Measurements from ENCODE around the gene SGK1. TPM values are rescaled to one million over a fixed set of nuclear protein-coding genes. Genes with fewer than 3 reads are reported as not detected.

The SGK1 gene
- total RNA-seq, 1 experiment from 2014 or later: 7.8 TPM

DNA sequence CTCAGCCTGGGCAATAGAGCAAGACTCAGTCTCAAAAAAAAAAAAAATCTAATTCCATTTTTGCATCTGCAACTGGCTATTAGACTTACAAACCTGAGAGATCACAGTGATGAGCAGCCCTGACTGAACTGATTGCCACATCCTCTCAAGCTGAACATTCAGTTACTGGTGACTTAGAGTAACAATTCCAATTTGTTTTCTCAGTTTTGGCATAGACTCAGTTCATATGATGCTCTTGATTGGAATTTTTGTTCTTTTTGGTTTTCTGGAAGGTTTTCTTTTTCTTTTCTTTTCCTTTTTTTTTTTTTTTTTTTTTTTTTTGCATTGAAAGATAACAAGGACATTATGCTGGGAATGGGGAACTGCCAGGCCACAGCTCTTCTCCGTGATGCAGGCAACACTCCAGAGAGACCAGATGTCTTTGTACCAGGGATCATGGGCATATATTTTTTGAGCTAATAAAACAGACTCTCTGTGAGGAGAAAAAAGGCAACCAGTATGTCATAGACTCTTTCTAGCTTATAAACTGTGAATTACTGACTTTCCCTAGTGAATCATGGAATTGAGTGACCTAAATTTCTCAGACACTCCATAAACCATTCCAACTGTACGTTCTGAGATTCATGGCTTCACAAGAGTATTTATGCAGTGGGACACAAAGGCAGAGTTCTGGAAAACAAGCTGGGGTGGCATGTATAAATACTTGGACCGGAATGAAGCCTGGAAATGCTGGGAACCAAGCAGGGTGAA lies 179.5 kb downstream of the SGK1 start:
- no peak overlapping the region for H3K27ac Mint-ChIP-seq
- Histone ChIP-seq H4K8ac (replicated peaks; ENCODE audit: insufficient read length, low read depth, low read length) (no peak overlapping the region), H3K79me2 (ENCODE audit: insufficient read depth, low read length) (no peaks in the 10 kb centered on the region), H3K18ac (ENCODE audit: insufficient read length, low read depth, low read length) (no peak overlapping the region), H4K91ac (ENCODE audit: insufficient read length, low read depth, low read length) (no peak overlapping the region), H3K4me2 (ENCODE audit: insufficient read depth, insufficient read length, low read length) (no peak overlapping the region), H4K20me1 (ENCODE audit: control insufficient read depth, insufficient read depth, insufficient read length) (no peaks in the 10 kb centered on the region), H3K14ac (ENCODE audit: insufficient read depth, low read length) (no peak overlapping the region), H3K23me2 (ENCODE audit: insufficient read length, low read depth, low read length, poor library complexity, severe bottlenecking) (no peaks in the 10 kb centered on the region), H3K27me3 (ENCODE audit: insufficient read depth, low read length) (no peaks in the 10 kb centered on the region), H2BK120ac (ENCODE audit: low read depth, low read length, poor library complexity, severe bottlenecking) (no peak overlapping the region), H4K5ac (ENCODE audit: insufficient read length, low read depth, low read length) (no peak overlapping the region), H2BK15ac (ENCODE audit: low read depth, low read length) (no peak overlapping the region), H3K9ac (ENCODE audit: extremely low read depth, insufficient read length, low read length) (no peak overlapping the region), H3K9me3 (ENCODE audit: control insufficient read depth, low read depth, low read length) (no peaks in the 10 kb centered on the region), H2AK5ac (ENCODE audit: insufficient read length, low read length) (no peak overlapping the region), H2BK12ac (ENCODE audit: insufficient read length, low read depth, low read length) (no peak overlapping the region), H3K27ac (ENCODE audit: insufficient read length, low read depth, low read length) (no peak overlapping the region), H3K4me1 (ENCODE audit: insufficient read depth, low read length) (no peaks in the 10 kb centered on the region), H3K23ac (ENCODE audit: insufficient read length, low read depth, low read length) (no peak overlapping the region), H3T11ph (ENCODE audit: low read length) (no peak overlapping the region), H3K79me1 (ENCODE audit: insufficient read depth, low read depth, low read length, poor library complexity, severe bottlenecking) (no peaks in the 10 kb centered on the region), H3K56ac (ENCODE audit: insufficient read length, low read depth, low read length) (no peak overlapping the region), H2BK20ac (ENCODE audit: low read depth, low read length, poor library complexity, severe bottlenecking) (no peak overlapping the region), H2AFZ (ENCODE audit: low read length) (no peak overlapping the region), H3K4ac (ENCODE audit: low read depth, low read length) (no peak overlapping the region), H2BK5ac (ENCODE audit: insufficient read length, low read length) (no peak overlapping the region)
- no peak overlapping the region for H3K4me3 Mint-ChIP-seq
- DNase-seq: no peak
- no peaks in the 10 kb centered on the region for H3K27me3 Mint-ChIP-seq (ENCODE audit: low read depth)
- no peaks in the 10 kb centered on the region for H3K4me1 Mint-ChIP-seq
- H3K9me3 Mint-ChIP-seq: no peaks in the 10 kb centered on the region; a peak in 1 of 5 replicates
- TF ChIP-seq, protein P1, sequence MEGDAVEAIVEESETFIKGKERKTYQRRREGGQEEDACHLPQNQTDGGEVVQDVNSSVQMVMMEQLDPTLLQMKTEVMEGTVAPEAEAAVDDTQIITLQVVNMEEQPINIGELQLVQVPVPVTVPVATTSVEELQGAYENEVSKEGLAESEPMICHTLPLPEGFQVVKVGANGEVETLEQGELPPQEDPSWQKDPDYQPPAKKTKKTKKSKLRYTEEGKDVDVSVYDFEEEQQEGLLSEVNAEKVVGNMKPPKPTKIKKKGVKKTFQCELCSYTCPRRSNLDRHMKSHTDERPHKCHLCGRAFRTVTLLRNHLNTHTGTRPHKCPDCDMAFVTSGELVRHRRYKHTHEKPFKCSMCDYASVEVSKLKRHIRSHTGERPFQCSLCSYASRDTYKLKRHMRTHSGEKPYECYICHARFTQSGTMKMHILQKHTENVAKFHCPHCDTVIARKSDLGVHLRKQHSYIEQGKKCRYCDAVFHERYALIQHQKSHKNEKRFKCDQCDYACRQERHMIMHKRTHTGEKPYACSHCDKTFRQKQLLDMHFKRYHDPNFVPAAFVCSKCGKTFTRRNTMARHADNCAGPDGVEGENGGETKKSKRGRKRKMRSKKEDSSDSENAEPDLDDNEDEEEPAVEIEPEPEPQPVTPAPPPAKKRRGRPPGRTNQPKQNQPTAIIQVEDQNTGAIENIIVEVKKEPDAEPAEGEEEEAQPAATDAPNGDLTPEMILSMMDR (conservative IDR thresholded peaks at IDR 0.05): no peak
- no peaks in the 10 kb centered on the region; a peak in 1 of 7 replicates for H3K36me3 Mint-ChIP-seq (ENCODE audit: insufficient read depth in 1 of 3, low read depth in 3 of 3)
- no CpG with 5 or more reads among the region's 3 CpGs for WGBS (ENCODE audit: extremely low coverage, insufficient read length, low lambda C conversion rate)
